ENCODE results near the gene MBD2. TPM values are rescaled to one million over a fixed set of nuclear protein-coding genes. Genes with fewer than 3 reads are reported as not detected.

Gene MBD2
- total RNA-seq, 1 experiment from 2014 or later = 23.2 TPM

GRCh38 chr18:54162431-54162830 lies 62.0 kb downstream of the MBD2 start:
- POLR2A ChIA-PET = no interaction called here
- intact Hi-C loops (cut with micrococcal nuclease; ENCODE audit: unreplicated experiment) = no loop called here
- BruUV-seq (replicated peaks) = no TSS peak
- Histone ChIP-seq H3K9me3 (no peaks in the 10 kb centered on the region), H3K27me3 (replicated peaks; ENCODE audit: control insufficient read depth, insufficient read depth, low read length) (no peaks in the 10 kb centered on the region), H3K4me3 (ENCODE audit: low read depth, low read length) (no peak overlapping the region), H3K36me3 (ENCODE audit: control insufficient read depth, insufficient read depth, low read length) (no peaks in the 10 kb centered on the region; the same call in 1 of the 2 replicates), H3K4me1 (no peaks in the 10 kb centered on the region)
- no peaks in the 10 kb centered on the region for H3K9me3 Mint-ChIP-seq (ENCODE audit: unreplicated experiment)
- no peaks in the 10 kb centered on the region for H3K4me1 Mint-ChIP-seq (ENCODE audit: low read depth, unreplicated experiment)
- no peaks in the 10 kb centered on the region for H3K27me3 Mint-ChIP-seq (ENCODE audit: insufficient read depth, unreplicated experiment)
- H3K4me3 Mint-ChIP-seq (ENCODE audit: unreplicated experiment) = no peak overlapping the region
- CTCF ChIA-PET = no interaction called here
- peaks cover 38% of the 10 kb centered on the region for H3K36me3 Mint-ChIP-seq (ENCODE audit: insufficient read depth, unreplicated experiment)
- DNase-seq = no peak
- TF ChIP-seq CTCF (IDR thresholded peaks at IDR 0.05; ENCODE audit: insufficient read depth in 1 of 2, low read depth in 1 of 2, low read length in 1 of 2, severe bottlenecking in 1 of 2, unreplicated experiment in 1 of 2) = no peak
- no peak overlapping the region for H3K27ac Mint-ChIP-seq (ENCODE audit: unreplicated experiment)

- TF ChIP-seq CTCF (IDR thresholded peaks at IDR 0.05; ENCODE audit: insufficient read depth in 1 of 2, low read depth in 1 of 2, low read length in 1 of 2, severe bottlenecking in 1 of 2, unreplicated experiment in 1 of 2) = no peak
- POLR2A ChIA-PET = no interaction called here
- Mint-ChIP-seq H3K9me3 (ENCODE audit: unreplicated experiment) (no peaks in the 10 kb centered on the region), H3K27me3 (ENCODE audit: insufficient read depth, unreplicated experiment) (no peaks in the 10 kb centered on the region), H3K27ac (ENCODE audit: unreplicated experiment) (no peak overlapping the region), H3K36me3 (ENCODE audit: insufficient read depth, unreplicated experiment) (peaks cover 38% of the 10 kb centered on the region), H3K4me3 (ENCODE audit: unreplicated experiment) (no peak overlapping the region), H3K4me1 (ENCODE audit: low read depth, unreplicated experiment) (no peaks in the 10 kb centered on the region)
- BruUV-seq (replicated peaks) = no TSS peak
- Histone ChIP-seq H3K27me3 (replicated peaks; ENCODE audit: control insufficient read depth, insufficient read depth, low read length) (no peaks in the 10 kb centered on the region), H3K36me3 (ENCODE audit: control insufficient read depth, insufficient read depth, low read length) (no peaks in the 10 kb centered on the region; the same call in 1 of the 2 replicates), H3K9me3 (no peaks in the 10 kb centered on the region), H3K4me1 (no peaks in the 10 kb centered on the region), H3K4me3 (ENCODE audit: low read depth, low read length) (no peak overlapping the region)
- intact Hi-C loops (cut with micrococcal nuclease; ENCODE audit: unreplicated experiment) = no loop called here
- CTCF ChIA-PET = no interaction called here
- DNase-seq = no peak
Measured at GRCh38 chr18:54161267-54161666, 63.2 kb downstream of the MBD2 start.

GRCh38 chr18:54159906-54160305 lies 64.6 kb downstream of the MBD2 start:
- Histone ChIP-seq H3K36me3 (ENCODE audit: control insufficient read depth, insufficient read depth, low read length) (no peaks in the 10 kb centered on the region; the same call in 1 of the 2 replicates), H3K27me3 (replicated peaks; ENCODE audit: control insufficient read depth, insufficient read depth, low read length) (no peaks in the 10 kb centered on the region), H3K4me3 (ENCODE audit: low read depth, low read length) (no peak overlapping the region), H3K9me3 (no peaks in the 10 kb centered on the region), H3K4me1 (no peaks in the 10 kb centered on the region)
- no peak for TF ChIP-seq CTCF (IDR thresholded peaks at IDR 0.05; ENCODE audit: insufficient read depth in 1 of 2, low read depth in 1 of 2, low read length in 1 of 2, severe bottlenecking in 1 of 2, unreplicated experiment in 1 of 2)
- H3K36me3 Mint-ChIP-seq (ENCODE audit: insufficient read depth, unreplicated experiment) = peaks cover 38% of the 10 kb centered on the region
- CTCF ChIA-PET = no interaction called here
- BruUV-seq (replicated peaks) = no TSS peak
- H3K4me3 Mint-ChIP-seq (ENCODE audit: unreplicated experiment) = no peak overlapping the region
- no peak overlapping the region for H3K27ac Mint-ChIP-seq (ENCODE audit: unreplicated experiment)
- intact Hi-C loops (cut with micrococcal nuclease; ENCODE audit: unreplicated experiment) = no loop called here
- POLR2A ChIA-PET = no interaction called here
- H3K4me1 Mint-ChIP-seq (ENCODE audit: low read depth, unreplicated experiment) = no peaks in the 10 kb centered on the region
- H3K9me3 Mint-ChIP-seq (ENCODE audit: unreplicated experiment) = no peaks in the 10 kb centered on the region
- no peaks in the 10 kb centered on the region for H3K27me3 Mint-ChIP-seq (ENCODE audit: insufficient read depth, unreplicated experiment)
- no peak for DNase-seq

All from Caco-2 (cell line).